Sigmoid colon (tissue), 4 donors: ENCODE results near the gene MARK4.

Experiments
- POLR2A ChIP-seq, 2 donors: fragments of 450-650 bp; IDR thresholded peaks; one replicate each; pipeline ENCODE4 v1.6.1; 2016; ENCODE audit warnings: antibody characterized with exemption in 2 of 2, mild to moderate bottlenecking in 2 of 2, moderate library complexity in 2 of 2
- POLR2AphosphoS5 ChIP-seq, 4 donors: sonication (generic); formaldehyde crosslinking; IDR thresholded peaks; one replicate each; pipeline ENCODE4 v1.6.1; 2017; ENCODE audit warnings: antibody characterized with exemption in 4 of 4
- TF ChIP-seq, protein P1 (sequence below), 4 experiments: fragments of 450-650 bp in 3 of 4; fragments of 200-600 bp in 1 of 4; IDR thresholded peaks; one replicate each; pipeline ENCODE4 v1.5.1; 2016 to 2019; ENCODE audit warnings: antibody characterized with exemption in 4 of 4, mild to moderate bottlenecking in 3 of 4, moderate library complexity in 2 of 4

DNA sequence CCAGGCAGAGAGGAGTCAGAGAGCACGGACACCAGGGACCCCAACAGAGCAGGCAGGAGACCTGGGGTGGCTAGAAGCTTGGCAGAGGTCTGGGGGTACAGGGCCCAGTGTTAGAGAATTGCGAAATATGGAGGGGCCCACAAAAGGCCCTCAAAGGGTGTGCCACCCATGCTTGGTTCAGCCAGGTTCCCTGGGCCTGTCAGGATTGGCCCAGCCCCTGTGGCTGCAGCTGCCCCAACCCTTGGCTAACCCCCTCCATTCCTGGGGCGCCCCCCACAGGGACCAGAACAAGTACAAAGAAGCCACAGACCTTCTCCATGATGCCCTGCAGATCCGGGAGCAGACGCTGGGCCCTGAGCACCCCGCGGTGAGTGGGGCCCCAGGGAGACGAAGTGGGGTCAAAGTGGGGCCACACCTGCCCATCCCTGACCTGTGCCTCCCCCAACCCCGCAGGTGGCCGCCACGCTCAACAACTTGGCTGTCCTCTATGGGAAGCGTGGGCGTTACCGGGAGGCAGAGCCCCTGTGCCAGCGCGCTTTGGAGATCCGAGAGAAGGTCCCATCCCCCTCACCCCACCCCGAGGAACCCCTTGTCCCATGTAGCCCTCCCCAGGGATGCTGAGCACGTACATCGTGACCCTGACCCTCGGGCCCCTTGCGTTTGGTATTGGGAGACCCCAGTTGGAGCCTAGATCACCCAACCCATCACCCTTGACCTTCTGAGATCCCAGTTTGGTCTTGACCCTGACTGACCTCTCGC is 97.5 kb downstream of the MARK4 start:
- TF ChIP-seq, protein P1, sequence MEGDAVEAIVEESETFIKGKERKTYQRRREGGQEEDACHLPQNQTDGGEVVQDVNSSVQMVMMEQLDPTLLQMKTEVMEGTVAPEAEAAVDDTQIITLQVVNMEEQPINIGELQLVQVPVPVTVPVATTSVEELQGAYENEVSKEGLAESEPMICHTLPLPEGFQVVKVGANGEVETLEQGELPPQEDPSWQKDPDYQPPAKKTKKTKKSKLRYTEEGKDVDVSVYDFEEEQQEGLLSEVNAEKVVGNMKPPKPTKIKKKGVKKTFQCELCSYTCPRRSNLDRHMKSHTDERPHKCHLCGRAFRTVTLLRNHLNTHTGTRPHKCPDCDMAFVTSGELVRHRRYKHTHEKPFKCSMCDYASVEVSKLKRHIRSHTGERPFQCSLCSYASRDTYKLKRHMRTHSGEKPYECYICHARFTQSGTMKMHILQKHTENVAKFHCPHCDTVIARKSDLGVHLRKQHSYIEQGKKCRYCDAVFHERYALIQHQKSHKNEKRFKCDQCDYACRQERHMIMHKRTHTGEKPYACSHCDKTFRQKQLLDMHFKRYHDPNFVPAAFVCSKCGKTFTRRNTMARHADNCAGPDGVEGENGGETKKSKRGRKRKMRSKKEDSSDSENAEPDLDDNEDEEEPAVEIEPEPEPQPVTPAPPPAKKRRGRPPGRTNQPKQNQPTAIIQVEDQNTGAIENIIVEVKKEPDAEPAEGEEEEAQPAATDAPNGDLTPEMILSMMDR (IDR thresholded peaks at IDR 0.05) = no peak
- no peak for TF ChIP-seq POLR2AphosphoS5 (IDR thresholded peaks at IDR 0.05)
- no peak for TF ChIP-seq POLR2A (IDR thresholded peaks at IDR 0.05)
